DMS79 treated with DMSO at 0.1 percent for 48 hours (cell line): ENCODE results near the gene KRT39.

Source experiments
- DNase-seq: peaks from one replicate; lab custom pipeline; 2025; lab: John Stamatoyannopoulos, UW

Gene KRT39

GRCh38 chr17:40980596-40980995 is 13.8 kb upstream of the KRT39 start:
- DNase-seq = no peak

GRCh38 chr17:40980117-40980516 is 13.4 kb upstream of the KRT39 start:
- DNase-seq = no peak

GRCh38 chr17:40978575-40979151 is 11.9 kb upstream of the KRT39 start:
- no peak for DNase-seq

- DNase-seq = no peak
These were observed 8.8 kb upstream of the KRT39 start for GRCh38 chr17:40975516-40975915.

- no peak for DNase-seq
These were observed 7.6 kb upstream of the KRT39 start for GRCh38 chr17:40974366-40974765.

GRCh38 chr17:40967582-40967981 is 834 bp upstream of the KRT39 start:
- DNase-seq = no peak

- no peak for DNase-seq
These were observed 2.9 kb downstream of the KRT39 start for GRCh38 chr17:40963838-40964237.

- DNase-seq = no peak
These were observed 4.6 kb downstream of the KRT39 start for GRCh38 chr17:40962059-40962561.

GRCh38 chr17:40961591-40961990 is 5.2 kb downstream of the KRT39 start:
- DNase-seq = no peak

- no peak for DNase-seq
These were observed 6.6 kb downstream of the KRT39 start for GRCh38 chr17:40960144-40960543.

GRCh38 chr17:40958086-40958953 is 8.4 kb downstream of the KRT39 start:
- DNase-seq = no peak

- DNase-seq = no peak
These were observed 10.1 kb downstream of the KRT39 start for GRCh38 chr17:40956401-40957254.

- no peak for DNase-seq
These were observed 12.9 kb downstream of the KRT39 start for GRCh38 chr17:40953881-40954280.

- no peak for DNase-seq
These were observed 14.1 kb downstream of the KRT39 start for GRCh38 chr17:40952661-40953060.

- no peak for DNase-seq
These were observed 14.6 kb downstream of the KRT39 start for GRCh38 chr17:40952154-40952553.

- no peak for DNase-seq
These were observed 15.6 kb downstream of the KRT39 start for GRCh38 chr17:40951011-40951622.

GRCh38 chr17:40950176-40950575 is 16.6 kb downstream of the KRT39 start:
- no peak for DNase-seq

GRCh38 chr17:40949418-40949817 is 17.3 kb downstream of the KRT39 start:
- peak; percentile 14 for DNase-seq

GRCh38 chr17:40947929-40948328 is 18.8 kb downstream of the KRT39 start:
- no peak for DNase-seq

GRCh38 chr17:40945414-40945813 is 21.3 kb downstream of the KRT39 start:
- DNase-seq = no peak

- DNase-seq = no peak
These were observed 22.2 kb downstream of the KRT39 start for GRCh38 chr17:40944531-40944930.

GRCh38 chr17:40942553-40942952 is 24.2 kb downstream of the KRT39 start:
- DNase-seq = no peak
